Measurements from ENCODE around the gene VOPP1. TPM values are rescaled to one million over a fixed set of nuclear protein-coding genes. Genes with fewer than 3 reads are reported as not detected.

Gene VOPP1
- total and polyA plus RNA-seq, 2 of the 13 experiments (the other 11 are each of a cell fraction or from before 2014, with no cell fraction given): 21.8 to 55.3 TPM

- TF ChIP-seq ZBTB39 (CRISPR knock-in tag; IDR thresholded peaks at IDR 0.05) (0 out of 2 replicates have a peak, but pooled peaks have one; percentile 40), SATB2 (CRISPR knock-in tag; IDR thresholded peaks at IDR 0.05) (no peak), FOXO4 (CRISPR knock-in tag; conservative IDR thresholded peaks at IDR 0.05) (0 out of 2 replicates have a peak, but pooled peaks have one; percentile 75), LCORL (IDR thresholded peaks at IDR 0.05) (no peak), LCORL (CRISPR knock-in tag; IDR thresholded peaks at IDR 0.05) (0 out of 2 replicates have a peak, but pooled peaks have one; percentile 30), SRSF1 (optimal IDR thresholded peaks at IDR 0.05; ENCODE audit: low read depth, low read length) (peak; percentile 26), ZNF280B (CRISPR knock-in tag; IDR thresholded peaks at IDR 0.05; ENCODE audit: borderline replicate concordance) (peak; percentile 59; the same call in 1 of the 2 replicates)
Observed at GRCh38 chr7:55572378-55573233, at the start of gene VOPP1 (continued).

Data from HepG2 (cell line).